ENCODE measurements around the gene HYAL4.

GRCh38 chr7:123798532-123799188, 46.3 kb upstream of the HYAL4 start:
- no peak for TF ChIP-seq CTCF (IDR thresholded peaks at IDR 0.05)
- no peak for TF ChIP-seq POLR2A (IDR thresholded peaks at IDR 0.05)
- TF ChIP-seq POLR2AphosphoS5 (IDR thresholded peaks at IDR 0.05; ENCODE audit: insufficient read depth in 1 of 2, low read depth in 1 of 2), result no peak

All from vagina (tissue), 2 donors.